B cell (primary cell): ENCODE measurements around the gene C11orf21.

Experiments used
- EZH2 ChIP-seq: IDR thresholded peaks from 2 replicates; pipeline ENCODE4 v1.6.1; 2012; ENCODE audit warnings: borderline replicate concordance, low read depth, mild to moderate bottlenecking, moderate library complexity, low read length; ENCODE audit not compliant: insufficient read depth, poor library complexity, severe bottlenecking
- TF ChIP-seq, protein P1 (sequence below): fragments of 200-600 bp; IDR thresholded peaks from one replicate; pipeline ENCODE4 v1.8.0; 2022; ENCODE audit warnings: antibody characterized with exemption, mild to moderate bottlenecking

GRCh38 chr11:2251138-2251537 is 50.6 kb downstream of the C11orf21 start:
- TF ChIP-seq, protein P1, sequence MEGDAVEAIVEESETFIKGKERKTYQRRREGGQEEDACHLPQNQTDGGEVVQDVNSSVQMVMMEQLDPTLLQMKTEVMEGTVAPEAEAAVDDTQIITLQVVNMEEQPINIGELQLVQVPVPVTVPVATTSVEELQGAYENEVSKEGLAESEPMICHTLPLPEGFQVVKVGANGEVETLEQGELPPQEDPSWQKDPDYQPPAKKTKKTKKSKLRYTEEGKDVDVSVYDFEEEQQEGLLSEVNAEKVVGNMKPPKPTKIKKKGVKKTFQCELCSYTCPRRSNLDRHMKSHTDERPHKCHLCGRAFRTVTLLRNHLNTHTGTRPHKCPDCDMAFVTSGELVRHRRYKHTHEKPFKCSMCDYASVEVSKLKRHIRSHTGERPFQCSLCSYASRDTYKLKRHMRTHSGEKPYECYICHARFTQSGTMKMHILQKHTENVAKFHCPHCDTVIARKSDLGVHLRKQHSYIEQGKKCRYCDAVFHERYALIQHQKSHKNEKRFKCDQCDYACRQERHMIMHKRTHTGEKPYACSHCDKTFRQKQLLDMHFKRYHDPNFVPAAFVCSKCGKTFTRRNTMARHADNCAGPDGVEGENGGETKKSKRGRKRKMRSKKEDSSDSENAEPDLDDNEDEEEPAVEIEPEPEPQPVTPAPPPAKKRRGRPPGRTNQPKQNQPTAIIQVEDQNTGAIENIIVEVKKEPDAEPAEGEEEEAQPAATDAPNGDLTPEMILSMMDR, result no peak
- TF ChIP-seq EZH2, result no peak
